ENCODE measurements around the gene BSND.

DNA sequence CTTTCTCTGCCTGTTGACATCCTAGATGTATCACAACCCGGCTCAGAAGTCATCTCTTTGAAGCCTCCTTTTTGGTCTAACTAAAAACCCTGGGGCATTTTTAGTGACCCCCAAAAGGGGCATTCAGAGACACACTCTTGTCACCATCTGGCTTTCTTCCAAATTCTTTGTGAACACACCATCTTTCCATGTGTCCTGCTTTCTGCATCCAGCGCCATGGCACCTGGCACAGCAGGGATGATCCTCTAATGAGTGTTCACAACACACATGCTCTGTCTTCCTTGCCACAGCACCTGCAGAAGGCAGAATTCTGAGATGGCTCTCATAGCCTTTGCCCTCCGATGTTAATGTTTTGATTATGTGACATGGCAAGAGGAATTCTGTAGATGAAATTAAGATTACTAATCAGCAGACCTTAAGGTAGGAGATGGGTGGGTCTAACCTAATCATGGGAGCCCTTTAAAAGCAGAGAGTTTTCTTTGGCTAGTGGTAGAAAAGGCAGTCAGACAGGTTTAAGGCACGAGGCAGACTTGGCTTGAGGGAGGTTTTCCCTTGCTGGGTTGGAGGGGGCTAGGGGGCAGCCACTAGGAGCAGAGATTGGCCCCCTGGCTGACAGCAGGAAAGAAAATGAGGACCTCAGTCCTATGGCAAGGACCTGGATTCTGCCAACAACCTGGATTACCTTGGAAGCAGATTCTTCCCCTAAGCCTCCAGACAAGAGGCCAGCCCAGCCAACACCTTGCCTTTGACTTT is 23.2 kb upstream of the BSND start:
- TF ChIP-seq, protein P1, sequence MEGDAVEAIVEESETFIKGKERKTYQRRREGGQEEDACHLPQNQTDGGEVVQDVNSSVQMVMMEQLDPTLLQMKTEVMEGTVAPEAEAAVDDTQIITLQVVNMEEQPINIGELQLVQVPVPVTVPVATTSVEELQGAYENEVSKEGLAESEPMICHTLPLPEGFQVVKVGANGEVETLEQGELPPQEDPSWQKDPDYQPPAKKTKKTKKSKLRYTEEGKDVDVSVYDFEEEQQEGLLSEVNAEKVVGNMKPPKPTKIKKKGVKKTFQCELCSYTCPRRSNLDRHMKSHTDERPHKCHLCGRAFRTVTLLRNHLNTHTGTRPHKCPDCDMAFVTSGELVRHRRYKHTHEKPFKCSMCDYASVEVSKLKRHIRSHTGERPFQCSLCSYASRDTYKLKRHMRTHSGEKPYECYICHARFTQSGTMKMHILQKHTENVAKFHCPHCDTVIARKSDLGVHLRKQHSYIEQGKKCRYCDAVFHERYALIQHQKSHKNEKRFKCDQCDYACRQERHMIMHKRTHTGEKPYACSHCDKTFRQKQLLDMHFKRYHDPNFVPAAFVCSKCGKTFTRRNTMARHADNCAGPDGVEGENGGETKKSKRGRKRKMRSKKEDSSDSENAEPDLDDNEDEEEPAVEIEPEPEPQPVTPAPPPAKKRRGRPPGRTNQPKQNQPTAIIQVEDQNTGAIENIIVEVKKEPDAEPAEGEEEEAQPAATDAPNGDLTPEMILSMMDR (IDR thresholded peaks at IDR 0.05), result no peak
- TF ChIP-seq EP300 (IDR thresholded peaks at IDR 0.05), result no peak
- no peak for TF ChIP-seq POLR2A (IDR thresholded peaks at IDR 0.05)

Data from ovary (tissue), 3 donors.